CD8-positive, alpha-beta memory T cell (primary cell): Measurements from ENCODE around the gene VIL1. TPM values are rescaled to one million over a fixed set of nuclear protein-coding genes. Genes with fewer than 3 reads are reported as not detected.

Experiments used
- CTCF ChIA-PET: fragments of 350-600 bp; sonication (Branson Sonifier 250); formaldehyde crosslinking; loops from one replicate; lab custom pipeline; 2021; ENCODE audit warnings: antibody characterized with exemption; lab: Charles Lee
- POLR2A ChIA-PET: fragments of 350-600 bp; sonication (Branson Sonifier 250); formaldehyde crosslinking; loops from one replicate; lab custom pipeline; 2021; ENCODE audit warnings: antibody characterized with exemption; lab: Charles Lee
- DNase-seq, 5 donors: peaks; one replicate each; pipeline versions ENCODE4 v3.0.0 to v3.0.0-alpha.2; 2020 to 2022; ENCODE audit warnings: mixed read lengths in 1 of 5
- H3K27ac ChIP-seq: one replicate; pipeline ENCODE4 v1.7.0; 2013; ENCODE audit warnings: low read depth, mild to moderate bottlenecking, low read length, moderate library complexity
- H3K27me3 ChIP-seq: 2 replicates; pipeline ENCODE4 v1.7.0; 2013; ENCODE audit warnings: low read length, mild to moderate bottlenecking; ENCODE audit not compliant: insufficient read depth, poor library complexity, severe bottlenecking
- H3K36me3 ChIP-seq: 2 replicates; pipeline ENCODE4 v1.7.0; 2013; ENCODE audit warnings: mild to moderate bottlenecking, low read length, moderate library complexity; ENCODE audit not compliant: insufficient read depth
- H3K4me1 ChIP-seq: 2 replicates; pipeline ENCODE4 v1.7.0; 2013; ENCODE audit warnings: mild to moderate bottlenecking, low read length, moderate library complexity; ENCODE audit not compliant: insufficient read depth
- H3K4me3 ChIP-seq: 2 replicates; pipeline ENCODE4 v1.7.0; 2013; ENCODE audit warnings: mild to moderate bottlenecking, low read length
- H3K9me3 ChIP-seq: 2 replicates; pipeline ENCODE4 v1.7.0; 2013; ENCODE audit warnings: mild to moderate bottlenecking, low read length
- H3K27ac Mint-ChIP-seq, 8 donors: one replicate each; pipeline ENCODE4 v1.8.0; 2020 to 2021; ENCODE audit warnings: mixed read lengths in 8 of 8, mild to moderate bottlenecking in 6 of 8, inconsistent platforms in 3 of 8, moderate library complexity in 3 of 8
- H3K27me3 Mint-ChIP-seq, 2 donors: one replicate each; pipeline ENCODE4 v1.8.0; 2020 to 2021; ENCODE audit warnings: mixed read lengths in 2 of 2, mild to moderate bottlenecking in 1 of 2, moderate library complexity in 1 of 2
- H3K36me3 Mint-ChIP-seq, 3 donors: one replicate each; pipeline ENCODE4 v1.8.0; 2020 to 2021; ENCODE audit warnings: mixed read lengths in 3 of 3, inconsistent platforms in 1 of 3, mild to moderate bottlenecking in 1 of 3
- H3K4me1 Mint-ChIP-seq, 3 donors: one replicate each; pipeline ENCODE4 v1.8.0; 2020 to 2021; ENCODE audit warnings: mixed read lengths in 3 of 3, inconsistent platforms in 1 of 3, mild to moderate bottlenecking in 1 of 3
- H3K4me3 Mint-ChIP-seq, 7 donors: one replicate each; pipeline ENCODE4 v1.8.0; 2020 to 2021; ENCODE audit warnings: mixed read lengths in 7 of 7, mild to moderate bottlenecking in 6 of 7, moderate library complexity in 4 of 7, inconsistent platforms in 2 of 7
- H3K9me3 Mint-ChIP-seq, 5 donors: one replicate each; pipeline ENCODE4 v1.8.0; 2020 to 2022; ENCODE audit warnings: mixed read lengths in 5 of 5, mild to moderate bottlenecking in 3 of 5, moderate library complexity in 2 of 5, inconsistent platforms in 1 of 5
- polyA plus RNA-seq: library from polyadenylated mRNA; unstranded; fragments of 300-500 nt; fragmentation: Illumina TruSeq; gene quantifications from one replicate; pipeline ENCODE4 v1.2.3, GENCODE V29; 2021
- total RNA-seq, 2 experiments: library from RNA; stranded (reverse); gene quantifications; one replicate each; pipeline ENCODE4 v1.2.3, GENCODE V29; 2021

Gene VIL1
- total and polyA plus RNA-seq, 3 experiments from 2014 or later = not detected

DNA sequence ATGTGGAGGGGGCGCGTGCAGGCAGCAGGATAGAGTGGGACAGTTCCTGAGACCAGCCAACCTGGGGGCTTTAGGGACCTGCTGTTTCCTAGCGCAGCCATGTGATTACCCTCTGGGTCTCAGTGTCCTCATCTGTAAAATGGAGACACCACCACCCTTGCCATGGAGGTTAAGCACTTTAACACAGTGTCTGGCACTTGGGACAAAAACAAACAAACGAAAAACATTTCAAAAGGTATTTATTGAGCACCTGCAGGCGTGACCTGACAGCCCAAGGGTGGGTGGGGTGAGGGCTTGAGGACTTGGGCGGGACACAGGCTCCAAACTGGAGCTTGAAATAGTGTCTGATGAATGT, 23.9 kb upstream of the VIL1 start:
- H3K4me1 ChIP-seq = peaks cover 43% of the 10 kb centered on the region
- peak overlapping the region; percentile 64 for H3K27ac ChIP-seq
- no peak for DNase-seq
- H3K9me3 ChIP-seq = no peaks in the 10 kb centered on the region
- CTCF ChIA-PET = interaction anchor here (0.8 to 6.4 kb wide), 7 partner anchors 10 to 122 kb away, joined by 4 to 63 read pairs (median 20); partner anchors contain the start of genes AAMP, CATIP, PNKD and TMBIM1
- no peak overlapping the region for H3K4me3 ChIP-seq
- peaks cover 41 to 56% (median 46%) of the 10 kb centered on the region in 3 donors for H3K4me1 Mint-ChIP-seq
- H3K9me3 Mint-ChIP-seq = no peaks in the 10 kb centered on the region
- H3K4me3 Mint-ChIP-seq = peak overlapping the region; percentile 4 to 81 (median 38)
- POLR2A ChIA-PET = interaction anchor here (0.6 to 1.8 kb wide), 3 partner anchors 10 to 108 kb away, joined by 6 to 10 read pairs (median 6); no protein-coding TSS in a partner anchor
- H3K36me3 ChIP-seq = no peaks in the 10 kb centered on the region
- peaks cover 0 to 7% (median 0%) of the 10 kb centered on the region in 3 donors for H3K36me3 Mint-ChIP-seq
- peaks cover 0 to 13% of the 10 kb centered on the region in 2 donors for H3K27me3 Mint-ChIP-seq
- no peaks in the 10 kb centered on the region for H3K27me3 ChIP-seq
- peak overlapping the region; percentile 26 to 100 (median 66) for H3K27ac Mint-ChIP-seq

GRCh38 chr2:218395456-218395825, 23.5 kb upstream of the VIL1 start:
- peak overlapping the region; percentile 51 to 100 (median 90) for H3K27ac Mint-ChIP-seq
- DNase-seq = peak in 1 of 5 donors; percentile 54
- Histone ChIP-seq H3K4me1 (peaks cover 43% of the 10 kb centered on the region), H3K27ac (peak overlapping the region; percentile 61), H3K36me3 (no peaks in the 10 kb centered on the region), H3K27me3 (no peaks in the 10 kb centered on the region), H3K9me3 (no peaks in the 10 kb centered on the region), H3K4me3 (peak overlapping the region; percentile 47)
- peaks cover 0 to 9% (median 0%) of the 10 kb centered on the region in 3 donors for H3K36me3 Mint-ChIP-seq
- CTCF ChIA-PET = interaction anchor here (0.8 to 6.4 kb wide), 13 partner anchors 9 to 481 kb away, joined by 3 to 63 read pairs (median 6); partner anchors contain the start of genes AAMP, CATIP, PNKD and TMBIM1
- peaks cover 42 to 56% (median 46%) of the 10 kb centered on the region in 3 donors for H3K4me1 Mint-ChIP-seq
- peaks cover 0 to 13% of the 10 kb centered on the region in 2 donors for H3K27me3 Mint-ChIP-seq
- no peaks in the 10 kb centered on the region for H3K9me3 Mint-ChIP-seq
- POLR2A ChIA-PET = interaction anchor here (0.5 to 2.8 kb wide), 7 partner anchors 10 to 125 kb away, joined by 3 to 20 read pairs (median 6); partner anchors contain the start of genes AAMP and PNKD
- H3K4me3 Mint-ChIP-seq = peak overlapping the region; percentile 76 to 98 (median 93)

- ChIA-PET POLR2A (interaction anchor here (0.5 to 2.8 kb wide), 6 partner anchors 9 to 126 kb away, joined by 3 to 20 read pairs (median 8); partner anchors contain the start of genes AAMP and PNKD), CTCF (interaction anchor here (0.7 to 6.4 kb wide), 16 partner anchors 9 to 480 kb away, joined by 3 to 63 read pairs (median 6); partner anchors contain the start of genes AAMP, PNKD and TMBIM1)
- Mint-ChIP-seq H3K27ac (peak overlapping the region; percentile 91 to 100 (median 98)), H3K4me3 (peak overlapping the region; percentile 90 to 98 (median 93)), H3K4me1 (peaks cover 42 to 56% (median 46%) of the 10 kb centered on the region in 3 donors), H3K36me3 (peaks cover 0 to 10% (median 0%) of the 10 kb centered on the region in 3 donors), H3K9me3 (no peaks in the 10 kb centered on the region), H3K27me3 (peaks cover 0 to 13% of the 10 kb centered on the region in 2 donors)
- H3K27me3 ChIP-seq = no peaks in the 10 kb centered on the region
- peak overlapping the region; percentile 92 for H3K27ac ChIP-seq
- peak; percentile 90 to 96 (median 95) for DNase-seq
- H3K36me3 ChIP-seq = no peaks in the 10 kb centered on the region
- H3K4me1 ChIP-seq = peaks cover 45% of the 10 kb centered on the region
- H3K9me3 ChIP-seq = no peaks in the 10 kb centered on the region
- peak overlapping the region; percentile 93 for H3K4me3 ChIP-seq
Measured at GRCh38 chr2:218395826-218396687, 22.9 kb upstream of the VIL1 start.

- CTCF ChIA-PET = interaction anchor here (0.7 to 6.4 kb wide), 17 partner anchors 8 to 480 kb away, joined by 3 to 63 read pairs (median 5); partner anchors contain the start of genes AAMP, CATIP, PNKD and TMBIM1
- H3K4me1 Mint-ChIP-seq = peaks cover 50 to 65% (median 52%) of the 10 kb centered on the region in 3 donors
- POLR2A ChIA-PET = interaction anchor here (0.6 to 2.8 kb wide), 7 partner anchors 8 to 127 kb away, joined by 3 to 20 read pairs (median 7); partner anchors contain the start of genes AAMP and PNKD
Measured at GRCh38 chr2:218396688-218397462, 22.0 kb upstream of the VIL1 start.

DNA sequence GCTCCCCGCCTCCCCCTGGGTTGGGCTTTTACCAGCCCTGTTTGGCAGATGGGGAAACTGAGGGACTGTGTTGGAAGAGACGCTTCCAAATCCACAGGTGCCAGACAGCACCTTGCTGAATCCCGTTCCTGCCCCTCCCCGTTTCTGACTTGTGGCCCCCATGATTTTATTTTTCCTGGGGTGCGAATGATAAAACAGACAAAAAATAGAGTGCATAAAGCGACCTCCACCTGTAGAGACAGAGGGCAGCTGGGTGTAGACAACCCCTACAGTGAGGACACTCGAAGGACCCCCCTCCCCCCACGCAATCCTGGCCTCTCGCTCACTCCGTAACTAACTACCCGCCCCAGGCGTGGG, 21.5 kb upstream of the VIL1 start:
- Histone ChIP-seq H3K4me1 (peaks cover 53% of the 10 kb centered on the region), H3K27me3 (no peaks in the 10 kb centered on the region), H3K9me3 (no peaks in the 10 kb centered on the region), H3K36me3 (no peaks in the 10 kb centered on the region), H3K27ac (peak overlapping the region; percentile 92), H3K4me3 (peak overlapping the region; percentile 93)
- CTCF ChIA-PET = interaction anchor here (1.6 to 6.4 kb wide), 7 partner anchors 7 to 124 kb away, joined by 4 to 63 read pairs (median 20); partner anchors contain the start of genes AAMP, CATIP, PNKD and TMBIM1
- Mint-ChIP-seq H3K4me1 (peaks cover 50 to 69% (median 52%) of the 10 kb centered on the region in 3 donors), H3K27ac (peak overlapping the region; percentile 91 to 100 (median 98)), H3K36me3 (peaks cover 0 to 23% (median 0%) of the 10 kb centered on the region in 3 donors), H3K4me3 (peak overlapping the region; percentile 90 to 98 (median 93)), H3K9me3 (no peaks in the 10 kb centered on the region), H3K27me3 (peaks cover 0 to 13% of the 10 kb centered on the region in 2 donors)
- peak in 1 of 5 donors; percentile 40 for DNase-seq
- POLR2A ChIA-PET = interaction anchor here (0.6 to 2.8 kb wide), 4 partner anchors 8 to 127 kb away, joined by 3 to 17 read pairs (median 6); partner anchors contain the start of genes AAMP and PNKD

More at GRCh38 chr2:218396688-218397462, 22.0 kb upstream of the VIL1 start:
- Histone ChIP-seq H3K4me3 (peak overlapping the region; percentile 93), H3K9me3 (no peaks in the 10 kb centered on the region), H3K27ac (peak overlapping the region; percentile 92), H3K27me3 (no peaks in the 10 kb centered on the region), H3K36me3 (no peaks in the 10 kb centered on the region), H3K4me1 (peaks cover 53% of the 10 kb centered on the region)
- peaks cover 0 to 18% (median 0%) of the 10 kb centered on the region in 3 donors for H3K36me3 Mint-ChIP-seq
- H3K27me3 Mint-ChIP-seq = peaks cover 0 to 13% of the 10 kb centered on the region in 2 donors
- H3K9me3 Mint-ChIP-seq = no peaks in the 10 kb centered on the region
- peak overlapping the region; percentile 90 to 98 (median 93) for H3K4me3 Mint-ChIP-seq
- DNase-seq = peak; percentile 68 to 90 (median 83)
- H3K27ac Mint-ChIP-seq = peak overlapping the region; percentile 91 to 100 (median 98)

DNA sequence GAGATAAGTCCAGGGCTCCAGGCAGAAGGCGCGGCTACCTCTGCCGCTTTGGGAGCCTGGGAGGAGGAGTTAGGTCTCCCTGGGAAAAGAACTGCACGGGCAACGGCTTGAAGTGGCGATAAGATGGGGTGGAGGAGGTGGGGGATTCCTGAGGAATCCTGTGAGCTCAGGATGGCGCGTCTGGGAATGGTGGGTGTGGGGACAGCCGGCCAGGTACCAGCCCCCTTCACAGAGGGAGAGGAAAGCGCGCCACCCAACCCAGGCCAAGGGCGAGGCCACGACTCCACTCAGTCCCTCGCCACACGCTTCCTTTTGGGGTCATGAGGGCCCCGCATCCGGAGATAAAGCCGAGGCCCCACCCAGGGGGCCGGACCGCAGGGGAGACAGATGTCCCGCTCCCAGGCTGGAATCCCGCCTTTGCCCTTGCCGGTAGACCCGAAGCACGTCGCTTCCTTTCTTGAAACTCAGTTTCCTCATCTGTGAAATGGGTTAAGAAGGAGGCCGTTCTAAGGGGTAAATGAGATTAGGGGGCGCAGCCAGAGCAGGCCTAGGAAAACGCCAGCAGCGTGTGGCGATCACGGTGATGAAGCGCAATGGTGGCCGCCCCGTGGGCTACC, 21.0 kb upstream of the VIL1 start:
- Mint-ChIP-seq H3K9me3 (no peaks in the 10 kb centered on the region), H3K27ac (peak overlapping the region; percentile 91 to 100 (median 98)), H3K4me3 (peak overlapping the region; percentile 90 to 98 (median 93)), H3K27me3 (peaks cover 0 to 13% of the 10 kb centered on the region in 2 donors), H3K4me1 (peaks cover 50 to 72% (median 52%) of the 10 kb centered on the region in 3 donors), H3K36me3 (peaks cover 0 to 28% (median 0%) of the 10 kb centered on the region in 3 donors)
- H3K36me3 ChIP-seq = no peaks in the 10 kb centered on the region
- peak; percentile 46 to 72 (median 60) for DNase-seq
- no peaks in the 10 kb centered on the region for H3K9me3 ChIP-seq
- ChIA-PET POLR2A (interaction anchor here (0.6 to 2.8 kb wide), 4 partner anchors 7 to 128 kb away, joined by 3 to 17 read pairs (median 6); partner anchors contain the start of genes AAMP and PNKD), CTCF (interaction anchor here (1.6 to 5.3 kb wide), 5 partner anchors 9 to 125 kb away, joined by 4 to 63 read pairs (median 14); partner anchors contain the start of genes AAMP, CATIP, PNKD and TMBIM1)
- peaks cover 53% of the 10 kb centered on the region for H3K4me1 ChIP-seq
- peak overlapping the region; percentile 92 for H3K27ac ChIP-seq
- peak overlapping the region; percentile 93 for H3K4me3 ChIP-seq
- H3K27me3 ChIP-seq = no peaks in the 10 kb centered on the region
